NCI-H446 (cell line): ENCODE data around the gene BID.
A peak's percentile ranks its signal among the peaks of the same experiment; 100 is the strongest.
"Not testable (repeated sequence)": the region's sequence is repeated elsewhere in the genome, so short reads cannot be mapped to it uniquely, and the experiment has no call there.

Source experiments
- DNase-seq, 2 experiments: peaks; one replicate each; lab custom pipeline; 2025; lab: John Stamatoyannopoulos, UW

The BID gene

GRCh38 chr22:17769716-17770082 is 4.6 kb downstream of the BID start:
- no peak for DNase-seq

GRCh38 chr22:17769013-17769715 is 5.1 kb downstream of the BID start:
- no peak for DNase-seq

- no peak for DNase-seq
These were observed 6.8 kb downstream of the BID start for GRCh38 chr22:17767233-17768065.

- DNase-seq: not testable (repeated sequence)
These were observed 9.4 kb downstream of the BID start for GRCh38 chr22:17764852-17765251.

GRCh38 chr22:17764036-17764435 is 10.2 kb downstream of the BID start:
- DNase-seq: no peak

- DNase-seq: not testable (repeated sequence)
These were observed 10.8 kb downstream of the BID start for GRCh38 chr22:17763442-17763841.

DNA sequence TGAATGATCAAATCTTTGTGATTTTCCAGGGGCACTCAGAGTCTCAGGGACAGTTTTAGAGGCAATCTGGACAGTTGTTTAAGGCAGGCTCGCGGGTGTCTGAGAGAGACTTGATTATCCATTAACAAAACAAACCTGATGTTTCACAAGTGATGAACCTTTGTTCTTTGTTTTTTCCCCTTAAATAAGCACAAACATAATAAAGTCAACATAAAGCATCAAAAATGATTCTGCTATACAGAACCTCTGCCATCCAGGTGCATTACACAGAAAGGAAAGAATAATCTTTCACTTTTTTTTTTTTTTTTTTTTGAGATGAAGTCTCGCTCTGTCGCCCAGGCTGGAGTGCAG is 13.2 kb downstream of the BID start:
- no peak for DNase-seq

GRCh38 chr22:17754233-17754925 is 19.9 kb downstream of the BID start:
- no peak for DNase-seq

- DNase-seq: no peak
These were observed 20.8 kb downstream of the BID start for GRCh38 chr22:17753401-17753989.

- DNase-seq: no peak
These were observed 22.7 kb downstream of the BID start for GRCh38 chr22:17751596-17751995.

- no peak for DNase-seq
These were observed 24.5 kb downstream of the BID start for GRCh38 chr22:17749605-17750395.

DNA sequence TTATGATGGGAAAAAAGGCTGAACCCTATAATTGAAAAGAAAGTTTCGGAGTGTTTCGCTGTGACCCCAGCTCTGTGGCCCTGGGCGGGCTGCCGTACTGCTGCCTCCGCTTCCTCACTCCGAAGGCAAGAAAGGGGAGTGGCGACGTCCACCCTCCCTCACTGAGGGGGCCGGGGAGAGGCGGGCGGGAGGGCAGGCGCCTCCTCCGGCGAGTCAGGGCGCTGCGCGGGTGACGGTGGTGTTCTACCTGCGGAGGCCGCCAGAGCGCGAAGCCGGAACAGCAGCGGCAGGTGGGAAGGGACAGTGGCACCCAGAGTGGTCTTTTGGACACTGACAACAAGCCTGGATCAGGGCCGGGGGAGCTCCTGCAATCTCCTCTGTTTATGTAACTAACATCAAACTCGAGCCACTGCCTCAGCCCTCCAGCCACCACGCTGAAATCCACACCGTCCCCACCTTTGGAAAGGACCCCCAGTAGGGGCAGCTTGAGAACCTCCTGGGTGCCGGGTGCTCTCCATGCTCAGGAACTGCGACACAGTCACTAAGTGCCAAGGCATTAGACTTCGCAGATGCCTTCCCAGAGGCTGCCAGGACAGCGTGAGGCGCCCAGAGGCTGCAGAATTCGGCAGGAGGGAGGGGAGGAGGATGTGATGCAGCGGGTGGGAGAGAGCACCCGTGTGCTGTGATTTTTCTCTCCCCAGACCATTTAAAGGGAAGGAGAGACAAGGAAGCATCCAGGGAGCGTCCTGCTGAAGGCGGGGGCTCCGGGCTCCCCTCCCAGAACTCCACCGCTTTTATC is 25.5 kb downstream of the BID start:
- no peak for DNase-seq

- DNase-seq: no peak
These were observed 27.4 kb downstream of the BID start for GRCh38 chr22:17746916-17747315.

DNA sequence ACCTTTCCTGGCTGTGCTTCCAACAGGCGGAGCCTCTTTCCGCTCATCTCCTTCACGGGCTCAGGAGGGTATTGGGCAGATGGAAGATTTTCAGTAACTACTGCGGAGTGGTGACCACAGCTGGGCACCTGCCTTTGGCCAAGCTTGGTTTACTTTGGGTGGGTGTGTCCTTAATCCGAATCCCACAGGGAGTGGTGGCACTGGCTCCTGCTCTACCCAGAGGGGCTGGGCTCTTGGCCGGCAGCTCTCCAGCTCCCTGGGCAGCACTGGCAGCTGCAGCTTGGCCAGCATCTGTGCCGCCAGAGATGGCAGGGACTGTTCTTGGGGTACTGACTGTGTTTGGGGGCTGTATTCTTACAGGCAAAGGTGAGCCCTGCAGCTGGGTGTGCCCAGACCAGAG is 29.8 kb downstream of the BID start:
- DNase-seq: no peak

DNA sequence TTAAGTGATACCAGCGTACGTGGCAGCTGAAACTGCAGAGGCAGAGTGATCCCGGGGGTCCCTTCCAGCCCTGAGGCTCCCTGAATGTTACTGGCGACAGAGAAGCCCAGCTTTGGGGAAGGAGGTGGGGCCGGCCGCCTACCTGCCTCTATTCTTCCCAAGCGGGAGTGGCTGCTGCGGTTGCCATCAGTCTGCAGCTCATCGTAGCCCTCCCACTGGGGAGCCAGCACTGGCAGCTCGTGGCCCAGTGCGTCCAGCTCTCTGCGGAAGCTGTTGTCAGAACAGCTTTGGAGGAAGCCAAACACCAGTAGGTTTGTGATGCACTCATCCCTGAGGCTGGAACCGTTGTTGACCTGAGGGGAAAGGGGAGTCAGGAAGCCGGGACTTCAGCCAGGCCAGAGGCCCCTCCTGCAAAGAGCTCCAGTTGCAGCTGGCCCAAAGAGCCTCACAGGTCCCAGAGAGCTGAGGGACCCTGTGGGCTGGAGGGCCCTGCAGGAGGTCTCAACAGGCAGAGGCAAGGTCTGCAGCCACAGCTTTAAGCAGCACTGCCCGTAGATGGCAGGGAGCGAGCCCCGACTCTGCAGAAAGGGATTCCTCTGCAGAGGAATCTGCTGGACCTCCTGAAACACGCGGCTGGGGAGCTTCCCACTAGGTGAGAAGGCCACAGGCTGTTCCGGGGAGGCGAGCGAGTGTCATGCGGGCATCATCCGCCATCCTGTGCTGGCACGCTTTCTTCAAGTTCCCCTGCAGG is 30.4 kb downstream of the BID start:
- no peak for DNase-seq

DNA sequence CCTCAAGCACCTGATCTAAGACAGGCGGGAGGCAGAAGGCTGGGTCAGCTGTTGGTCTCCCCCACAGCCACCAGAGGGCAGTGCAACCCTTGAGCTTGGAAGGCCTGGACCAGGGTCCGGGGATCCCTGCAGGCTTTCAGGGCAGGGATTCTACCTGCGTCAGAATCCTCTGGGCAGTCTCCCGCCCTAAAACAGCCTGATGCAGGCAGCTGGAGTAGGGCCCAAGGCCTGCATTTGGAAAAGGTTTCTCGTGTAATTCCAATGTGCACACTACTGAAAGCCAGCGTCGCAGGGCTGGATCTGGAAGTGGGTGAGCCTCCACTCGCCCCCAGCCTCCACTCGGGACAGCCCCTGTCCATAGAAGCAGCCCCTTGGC is 31.8 kb downstream of the BID start:
- DNase-seq: peak; percentile 56 to 79

GRCh38 chr22:17741866-17742526 is 32.3 kb downstream of the BID start:
- no peak for DNase-seq

DNA sequence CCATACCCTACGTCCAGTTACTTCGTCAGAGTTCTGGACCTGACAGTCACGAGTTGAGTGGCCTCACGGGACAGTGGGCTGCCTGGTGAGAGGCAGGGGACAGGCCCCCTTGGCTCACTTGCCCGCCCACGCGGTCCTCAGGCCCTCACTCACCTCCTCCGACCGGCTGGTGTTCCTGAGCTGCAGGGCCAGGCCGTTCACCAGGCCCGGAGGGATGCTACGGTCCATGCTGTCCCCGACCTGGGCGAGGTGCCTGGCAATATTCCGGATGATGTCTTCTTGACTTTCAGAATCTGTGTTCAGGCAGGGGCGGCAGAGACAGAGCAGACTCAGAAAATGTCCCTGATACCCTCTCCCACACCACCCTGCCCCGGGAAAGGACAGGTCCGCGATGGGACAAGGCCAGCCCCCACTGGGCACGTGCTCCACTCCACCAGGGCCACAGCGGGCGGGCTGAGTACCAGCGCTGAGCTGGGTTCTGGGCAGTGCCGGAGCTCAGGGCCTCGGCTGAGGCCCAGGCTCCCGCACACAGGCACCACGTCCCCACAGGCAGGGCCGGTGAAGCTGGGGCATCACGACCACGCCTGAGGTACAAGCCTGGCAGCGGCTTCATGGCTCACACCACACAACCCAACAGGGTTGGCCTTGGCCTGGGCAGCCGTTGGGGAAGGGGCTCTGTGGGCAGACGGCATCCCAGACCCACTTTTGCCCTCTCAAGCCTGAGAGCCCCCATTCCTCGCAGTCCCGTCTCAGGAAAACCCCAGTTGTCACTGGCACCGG is 34.9 kb downstream of the BID start:
- no peak for DNase-seq
